ENCODE data around the gene USB1. TPM values are rescaled to one million over a fixed set of nuclear protein-coding genes. Genes with fewer than 3 reads are reported as not detected.

Gene USB1
- total and polyA plus RNA-seq, 2 donors (not counting 1 experiment from before 2014, with no cell fraction given): 18.8 to 32.7 TPM

DNA sequence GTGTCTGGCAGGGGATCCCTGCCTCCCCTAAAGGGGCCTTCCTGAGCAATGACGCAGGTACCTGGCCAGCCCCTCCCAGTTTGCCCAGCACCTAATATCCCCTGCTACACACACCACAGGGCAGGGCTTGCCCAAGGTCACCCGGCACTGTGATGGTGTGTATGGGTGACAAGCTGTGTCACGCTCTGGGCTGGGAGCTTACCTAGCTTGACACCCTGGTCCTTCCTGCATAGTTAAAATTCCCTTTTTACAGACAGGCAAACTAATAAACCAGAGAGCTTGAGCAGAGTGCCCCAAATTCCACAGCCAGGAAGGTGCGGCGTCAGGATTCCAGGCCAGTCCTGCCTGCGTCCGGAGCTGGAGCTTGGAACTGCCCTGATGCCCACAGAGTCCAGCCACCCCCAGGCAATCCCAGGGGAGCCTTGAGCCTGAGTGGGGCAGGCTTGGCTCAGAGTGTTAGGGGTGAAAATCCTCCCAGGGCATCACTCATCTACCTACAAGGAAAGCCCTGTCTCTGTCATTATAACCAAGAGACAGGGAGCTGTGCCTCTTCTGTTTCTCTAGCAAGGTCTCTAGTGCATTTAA is 42.5 kb downstream of the USB1 start:
- Histone ChIP-seq H3K9me3 (ENCODE audit: control insufficient read depth, insufficient read depth, low read depth, low read length) (no peaks in the 10 kb centered on the region), H3K27me3 (ENCODE audit: control insufficient read depth, insufficient read depth, low read length) (no peaks in the 10 kb centered on the region), H3K27ac (ENCODE audit: insufficient read depth, low read length) (no peak overlapping the region), H3K4me1 (ENCODE audit: control insufficient read depth, extremely low read depth, insufficient read depth, low read length) (no peaks in the 10 kb centered on the region), H3K36me3 (ENCODE audit: control insufficient read depth, insufficient read depth, low read length) (no peaks in the 10 kb centered on the region), H3K79me2 (ENCODE audit: control insufficient read depth, insufficient read depth, low read length) (no peaks in the 10 kb centered on the region), H3K4me3 (replicated peaks in 1 of 4; ENCODE audit: control extremely low read depth in 1 of 4, insufficient read depth in 1 of 4, low read depth in 3 of 4, low read length in 4 of 4) (no peak overlapping the region), H2AFZ (ENCODE audit: low read length) (no peak overlapping the region), H4K20me1 (ENCODE audit: control insufficient read depth, extremely low read depth, insufficient read depth, low read length) (no peaks in the 10 kb centered on the region), H3K9ac (ENCODE audit: insufficient read depth, low read length) (no peak overlapping the region), H3K4me2 (ENCODE audit: extremely low read depth, insufficient read depth, low read length) (no peak overlapping the region)
- no peak for DNase-seq (ENCODE audit: low read depth in 2 of 2)
- TF ChIP-seq EZH2 (IDR thresholded peaks at IDR 0.05; ENCODE audit: low read length, missing control alignments): no peak
- TF ChIP-seq, protein P1, sequence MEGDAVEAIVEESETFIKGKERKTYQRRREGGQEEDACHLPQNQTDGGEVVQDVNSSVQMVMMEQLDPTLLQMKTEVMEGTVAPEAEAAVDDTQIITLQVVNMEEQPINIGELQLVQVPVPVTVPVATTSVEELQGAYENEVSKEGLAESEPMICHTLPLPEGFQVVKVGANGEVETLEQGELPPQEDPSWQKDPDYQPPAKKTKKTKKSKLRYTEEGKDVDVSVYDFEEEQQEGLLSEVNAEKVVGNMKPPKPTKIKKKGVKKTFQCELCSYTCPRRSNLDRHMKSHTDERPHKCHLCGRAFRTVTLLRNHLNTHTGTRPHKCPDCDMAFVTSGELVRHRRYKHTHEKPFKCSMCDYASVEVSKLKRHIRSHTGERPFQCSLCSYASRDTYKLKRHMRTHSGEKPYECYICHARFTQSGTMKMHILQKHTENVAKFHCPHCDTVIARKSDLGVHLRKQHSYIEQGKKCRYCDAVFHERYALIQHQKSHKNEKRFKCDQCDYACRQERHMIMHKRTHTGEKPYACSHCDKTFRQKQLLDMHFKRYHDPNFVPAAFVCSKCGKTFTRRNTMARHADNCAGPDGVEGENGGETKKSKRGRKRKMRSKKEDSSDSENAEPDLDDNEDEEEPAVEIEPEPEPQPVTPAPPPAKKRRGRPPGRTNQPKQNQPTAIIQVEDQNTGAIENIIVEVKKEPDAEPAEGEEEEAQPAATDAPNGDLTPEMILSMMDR (conservative IDR thresholded peaks at IDR 0.05 in 1 of 2, IDR thresholded peaks at IDR 0.05 in 1 of 2; ENCODE audit: low read depth in 1 of 2, low read length in 2 of 2): no peak

DNA sequence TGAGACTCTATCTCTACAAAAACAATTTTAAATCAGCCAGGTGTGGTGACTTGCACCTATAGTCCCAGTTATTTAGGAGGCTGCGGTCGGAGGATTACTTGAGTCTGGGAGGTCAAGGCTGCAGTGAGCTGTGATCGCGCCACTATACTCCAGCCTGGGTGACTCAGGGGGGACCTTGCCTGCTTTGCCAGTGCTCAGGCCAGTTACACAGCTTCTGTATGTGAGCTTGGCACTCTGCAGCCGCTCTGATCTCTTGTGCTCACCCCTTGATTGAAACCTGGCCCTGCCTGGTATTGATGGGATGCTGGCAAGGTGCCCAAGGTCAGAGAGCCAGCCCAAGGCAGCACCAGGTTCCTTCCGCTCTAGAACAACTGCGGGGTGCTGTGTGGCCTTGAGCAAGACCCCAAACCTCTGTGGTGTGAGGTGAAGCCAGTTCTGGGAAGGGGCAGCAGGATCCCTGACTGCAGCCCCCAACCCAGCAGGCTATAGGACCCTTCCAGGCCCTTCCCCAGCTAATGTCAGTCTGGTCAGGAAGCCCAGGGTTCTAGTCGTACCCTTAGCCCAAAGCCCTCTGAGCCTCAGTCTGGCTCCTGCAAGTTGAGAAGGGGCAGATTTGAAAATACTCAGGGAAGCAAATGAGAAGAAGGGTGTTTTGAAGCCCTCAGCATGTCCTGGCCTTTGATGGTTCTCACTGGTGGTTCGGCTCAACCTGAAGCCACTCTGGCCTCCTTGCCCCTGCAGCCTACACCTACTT is 43.2 kb downstream of the USB1 start:
- Histone ChIP-seq H3K79me2 (ENCODE audit: control insufficient read depth, insufficient read depth, low read length) (no peaks in the 10 kb centered on the region), H3K9me3 (ENCODE audit: control insufficient read depth, insufficient read depth, low read depth, low read length) (no peaks in the 10 kb centered on the region), H2AFZ (ENCODE audit: low read length) (no peak overlapping the region), H3K4me2 (ENCODE audit: extremely low read depth, insufficient read depth, low read length) (no peak overlapping the region), H3K4me3 (replicated peaks in 1 of 4; ENCODE audit: control extremely low read depth in 1 of 4, insufficient read depth in 1 of 4, low read depth in 3 of 4, low read length in 4 of 4) (no peak overlapping the region), H3K27ac (ENCODE audit: insufficient read depth, low read length) (no peak overlapping the region), H3K27me3 (ENCODE audit: control insufficient read depth, insufficient read depth, low read length) (no peaks in the 10 kb centered on the region), H3K4me1 (ENCODE audit: control insufficient read depth, extremely low read depth, insufficient read depth, low read length) (no peaks in the 10 kb centered on the region), H3K36me3 (ENCODE audit: control insufficient read depth, insufficient read depth, low read length) (no peaks in the 10 kb centered on the region), H3K9ac (ENCODE audit: insufficient read depth, low read length) (no peak overlapping the region), H4K20me1 (ENCODE audit: control insufficient read depth, extremely low read depth, insufficient read depth, low read length) (no peaks in the 10 kb centered on the region)
- TF ChIP-seq, protein P1 (conservative IDR thresholded peaks at IDR 0.05 in 1 of 2, IDR thresholded peaks at IDR 0.05 in 1 of 2; ENCODE audit: low read depth in 1 of 2, low read length in 2 of 2): no peak
- TF ChIP-seq EZH2 (IDR thresholded peaks at IDR 0.05; ENCODE audit: low read length, missing control alignments): no peak
- DNase-seq (ENCODE audit: low read depth in 2 of 2): no peak

DNA sequence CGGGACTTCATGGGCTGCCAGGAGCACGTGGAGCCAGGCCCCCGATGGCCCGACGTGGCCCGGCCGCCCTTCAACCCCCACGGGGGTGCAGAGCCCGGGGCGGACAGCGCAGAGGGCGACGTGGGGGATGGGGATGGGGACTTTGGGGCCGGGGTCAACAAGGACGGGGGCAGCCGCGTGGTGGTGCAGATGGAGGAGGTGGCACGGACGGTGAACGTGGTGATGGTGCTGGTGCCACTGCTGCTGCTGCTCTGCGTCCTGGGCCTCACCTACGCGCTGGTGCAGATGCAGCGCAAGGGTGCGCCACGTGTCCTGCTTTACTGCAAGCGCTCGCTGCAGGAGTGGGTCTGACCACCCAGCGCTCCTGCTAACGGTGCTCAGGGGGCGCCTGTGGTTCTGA is 43.9 kb downstream of the USB1 start:
- no peak for DNase-seq (ENCODE audit: low read depth in 2 of 2)
- Histone ChIP-seq H3K9ac (ENCODE audit: insufficient read depth, low read length) (no peak overlapping the region), H4K20me1 (ENCODE audit: control insufficient read depth, extremely low read depth, insufficient read depth, low read length) (no peaks in the 10 kb centered on the region), H3K9me3 (ENCODE audit: control insufficient read depth, insufficient read depth, low read depth, low read length) (no peaks in the 10 kb centered on the region), H3K27ac (ENCODE audit: insufficient read depth, low read length) (no peak overlapping the region), H3K79me2 (ENCODE audit: control insufficient read depth, insufficient read depth, low read length) (no peaks in the 10 kb centered on the region), H3K4me2 (ENCODE audit: extremely low read depth, insufficient read depth, low read length) (no peak overlapping the region), H3K4me3 (replicated peaks in 1 of 4; ENCODE audit: control extremely low read depth in 1 of 4, insufficient read depth in 1 of 4, low read depth in 3 of 4, low read length in 4 of 4) (no peak overlapping the region), H2AFZ (ENCODE audit: low read length) (no peak overlapping the region), H3K27me3 (ENCODE audit: control insufficient read depth, insufficient read depth, low read length) (no peaks in the 10 kb centered on the region), H3K4me1 (ENCODE audit: control insufficient read depth, extremely low read depth, insufficient read depth, low read length) (no peaks in the 10 kb centered on the region), H3K36me3 (ENCODE audit: control insufficient read depth, insufficient read depth, low read length) (no peaks in the 10 kb centered on the region)
- TF ChIP-seq, protein P1 (conservative IDR thresholded peaks at IDR 0.05 in 1 of 2, IDR thresholded peaks at IDR 0.05 in 1 of 2; ENCODE audit: low read depth in 1 of 2, low read length in 2 of 2): no peak
- no peak for TF ChIP-seq EZH2 (IDR thresholded peaks at IDR 0.05; ENCODE audit: low read length, missing control alignments)
